ENCODE measurements around the gene MYBL2. TPM values are rescaled to one million over a fixed set of nuclear protein-coding genes. Genes with fewer than 3 reads are reported as not detected.
A peak's percentile ranks its signal among the peaks of the same experiment; 100 is the strongest.

Gene MYBL2
- total and polyA plus RNA-seq, 10 donors, result 8.2 to 60.0 (median 28.4) TPM

DNA sequence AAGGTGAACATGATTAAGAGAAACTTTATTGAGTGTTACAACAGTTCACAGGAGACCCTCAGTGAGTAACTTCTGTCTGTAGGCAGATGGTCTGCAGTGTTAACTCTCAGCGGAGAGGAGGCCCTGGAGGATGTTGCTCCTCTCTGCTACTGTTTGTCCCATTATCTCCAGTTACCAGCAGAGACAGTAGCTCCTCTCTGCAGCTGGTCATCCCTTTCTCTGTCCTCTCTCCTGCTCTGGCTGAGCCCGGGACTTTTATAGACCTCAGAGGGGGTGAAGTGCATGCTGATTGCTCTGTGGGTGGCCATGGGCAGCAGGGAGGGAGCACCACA is 54.1 kb downstream of the MYBL2 start:
- peaks cover 0 to 17% (median 0%) of the 10 kb centered on the region in 6 donors for H3K36me3 ChIP-seq
- no peaks in the 10 kb centered on the region for H3K27me3 ChIP-seq (replicated peaks in 1 of 7)
- no peak for TF ChIP-seq POLR2A (IDR thresholded peaks at IDR 0.05)
- no peak for TF ChIP-seq POLR2AphosphoS5 (IDR thresholded peaks at IDR 0.05)
- TF ChIP-seq, protein P1, sequence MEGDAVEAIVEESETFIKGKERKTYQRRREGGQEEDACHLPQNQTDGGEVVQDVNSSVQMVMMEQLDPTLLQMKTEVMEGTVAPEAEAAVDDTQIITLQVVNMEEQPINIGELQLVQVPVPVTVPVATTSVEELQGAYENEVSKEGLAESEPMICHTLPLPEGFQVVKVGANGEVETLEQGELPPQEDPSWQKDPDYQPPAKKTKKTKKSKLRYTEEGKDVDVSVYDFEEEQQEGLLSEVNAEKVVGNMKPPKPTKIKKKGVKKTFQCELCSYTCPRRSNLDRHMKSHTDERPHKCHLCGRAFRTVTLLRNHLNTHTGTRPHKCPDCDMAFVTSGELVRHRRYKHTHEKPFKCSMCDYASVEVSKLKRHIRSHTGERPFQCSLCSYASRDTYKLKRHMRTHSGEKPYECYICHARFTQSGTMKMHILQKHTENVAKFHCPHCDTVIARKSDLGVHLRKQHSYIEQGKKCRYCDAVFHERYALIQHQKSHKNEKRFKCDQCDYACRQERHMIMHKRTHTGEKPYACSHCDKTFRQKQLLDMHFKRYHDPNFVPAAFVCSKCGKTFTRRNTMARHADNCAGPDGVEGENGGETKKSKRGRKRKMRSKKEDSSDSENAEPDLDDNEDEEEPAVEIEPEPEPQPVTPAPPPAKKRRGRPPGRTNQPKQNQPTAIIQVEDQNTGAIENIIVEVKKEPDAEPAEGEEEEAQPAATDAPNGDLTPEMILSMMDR (IDR thresholded peaks at IDR 0.05 in 8 of 11, conservative IDR thresholded peaks at IDR 0.05 in 3 of 11), result no peak
- H3K4me3 ChIP-seq, result no peak overlapping the region
- no peak for DNase-seq
- no peak overlapping the region for H3K27ac ChIP-seq
- intact Hi-C loops (cut with DNase I; ENCODE audit: low total_unique reads), result no loop called here
- H3K4me1 ChIP-seq, result peaks cover 0 to 13% (median 0%) of the 10 kb centered on the region in 6 donors
- WGBS, 5 donors, result 0 to 25% (median 0%) methylated on average over 2 of the region's 2 CpGs
- no peaks in the 10 kb centered on the region for H3K9me3 ChIP-seq

DNA sequence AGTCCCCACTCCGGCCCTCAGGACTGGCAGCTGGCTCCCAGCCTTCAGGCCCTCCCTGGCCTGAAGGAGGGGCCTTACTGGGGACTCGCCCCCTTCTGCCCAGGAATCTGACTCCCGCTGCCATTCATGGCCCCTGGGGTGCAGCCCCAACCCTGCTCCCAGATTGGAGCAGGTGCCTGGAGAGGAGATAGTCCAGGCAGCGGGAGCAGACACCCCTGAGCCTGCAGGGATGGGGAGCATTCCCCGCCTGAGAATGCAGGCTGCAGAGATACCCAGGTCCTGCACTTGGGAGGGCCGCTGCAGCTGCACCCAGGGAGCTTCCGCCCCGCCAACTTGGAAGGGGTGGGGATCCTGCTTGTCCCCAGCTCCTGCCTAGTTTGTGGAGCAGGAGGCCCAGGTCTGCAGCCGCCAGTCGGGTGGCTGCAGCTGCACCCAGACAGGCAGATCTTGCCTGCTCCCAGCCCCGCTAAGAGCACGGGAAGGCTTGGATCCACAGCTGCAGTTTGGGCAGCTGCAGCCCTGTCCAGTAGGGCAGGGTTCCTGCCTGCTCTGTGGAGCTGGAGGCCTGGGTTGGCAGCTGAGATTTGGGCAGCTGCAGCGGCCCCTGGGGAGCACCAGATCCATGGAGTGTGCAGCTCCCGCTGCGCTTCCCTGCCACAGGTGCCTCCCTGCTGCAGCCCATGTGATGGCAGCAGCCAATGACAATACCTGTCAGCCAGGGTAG is 54.7 kb downstream of the MYBL2 start:
- Histone ChIP-seq H3K4me3 (peak overlapping the region in 1 of 8 donors; percentile 21), H3K27ac (no peak overlapping the region), H3K27me3 (replicated peaks in 1 of 7) (no peaks in the 10 kb centered on the region), H3K4me1 (peaks cover 0 to 13% (median 0%) of the 10 kb centered on the region in 6 donors), H3K36me3 (peaks cover 0 to 12% (median 0%) of the 10 kb centered on the region in 6 donors), H3K9me3 (no peaks in the 10 kb centered on the region)
- WGBS, 5 donors, result 45 to 70% (median 57%) methylated on average over 14 to 15 of the region's 15 CpGs
- intact Hi-C loops (cut with DNase I; ENCODE audit: low total_unique reads), result no loop called here
- DNase-seq, result no peak
- no peak for TF ChIP-seq POLR2A (IDR thresholded peaks at IDR 0.05)
- TF ChIP-seq, protein P1 (IDR thresholded peaks at IDR 0.05 in 8 of 11, conservative IDR thresholded peaks at IDR 0.05 in 3 of 11), result no peak
- no peak for TF ChIP-seq POLR2AphosphoS5 (IDR thresholded peaks at IDR 0.05)

DNA sequence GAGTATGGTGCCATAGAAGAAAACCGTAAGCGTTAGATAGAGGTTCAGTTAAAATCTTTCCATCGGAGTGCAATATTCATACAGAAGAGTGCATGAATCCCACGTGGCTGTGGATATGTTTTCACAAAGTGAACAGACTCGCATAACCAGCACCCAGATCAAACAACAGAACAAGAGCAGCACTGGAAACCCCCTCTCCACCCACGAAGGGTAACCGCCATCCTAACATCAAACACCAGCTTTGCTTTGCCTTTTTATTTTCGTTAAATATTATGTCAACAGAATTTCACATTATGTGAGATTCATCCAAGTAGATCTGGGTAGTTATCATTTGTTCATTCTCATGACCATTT is 55.2 kb downstream of the MYBL2 start:
- Histone ChIP-seq H3K4me1 (peaks cover 0 to 13% (median 0%) of the 10 kb centered on the region in 6 donors), H3K27ac (no peak overlapping the region), H3K27me3 (replicated peaks in 1 of 7) (no peaks in the 10 kb centered on the region), H3K4me3 (peak overlapping the region in 1 of 8 donors; percentile 21), H3K36me3 (peaks cover 0 to 6% (median 0%) of the 10 kb centered on the region in 6 donors), H3K9me3 (no peaks in the 10 kb centered on the region)
- intact Hi-C loops (cut with DNase I; ENCODE audit: low total_unique reads), result no loop called here
- no peak for DNase-seq
- WGBS, 5 donors, result 55 to 70% (median 65%) methylated on average over 8 of the region's 8 CpGs
- TF ChIP-seq POLR2AphosphoS5 (IDR thresholded peaks at IDR 0.05), result no peak
- TF ChIP-seq, protein P1 (IDR thresholded peaks at IDR 0.05 in 8 of 11, conservative IDR thresholded peaks at IDR 0.05 in 3 of 11), result no peak
- TF ChIP-seq POLR2A (IDR thresholded peaks at IDR 0.05), result no peak

DNA sequence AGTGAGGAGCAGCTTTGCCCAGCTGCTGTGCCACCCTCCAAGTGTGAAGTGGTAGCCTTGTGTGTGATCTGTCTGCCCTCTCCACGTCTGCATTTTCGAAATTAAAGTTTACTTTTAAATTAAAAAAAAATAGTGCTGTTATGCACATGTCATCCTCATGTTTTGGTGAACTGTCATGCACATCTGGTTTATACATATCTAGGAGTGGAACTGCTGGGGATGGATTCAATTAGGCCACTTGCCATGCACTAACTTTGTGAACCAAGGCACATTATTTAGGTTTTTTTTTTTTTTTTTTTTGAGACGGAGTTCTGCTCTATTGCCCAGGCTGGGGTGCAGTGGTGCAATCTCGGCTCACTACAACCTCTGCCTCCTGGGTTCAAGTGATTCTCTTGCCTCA is 56.3 kb downstream of the MYBL2 start:
- no peaks in the 10 kb centered on the region for H3K9me3 ChIP-seq
- TF ChIP-seq POLR2A (IDR thresholded peaks at IDR 0.05) (no peak), POLR2AphosphoS5 (IDR thresholded peaks at IDR 0.05) (no peak)
- TF ChIP-seq, protein P1 (IDR thresholded peaks at IDR 0.05 in 8 of 11, conservative IDR thresholded peaks at IDR 0.05 in 3 of 11), result no peak
- peaks cover 0 to 17% (median 0%) of the 10 kb centered on the region in 6 donors for H3K4me1 ChIP-seq
- H3K36me3 ChIP-seq, result no peaks in the 10 kb centered on the region
- no peaks in the 10 kb centered on the region for H3K27me3 ChIP-seq (replicated peaks in 1 of 7)
- intact Hi-C loops (cut with DNase I; ENCODE audit: low total_unique reads), result no loop called here
- 81 to 88% (median 83%) methylated on average over 4 of the region's 4 CpGs for WGBS, 5 donors
- no peak for DNase-seq
- no peak overlapping the region for H3K4me3 ChIP-seq
- no peak overlapping the region for H3K27ac ChIP-seq

All from spleen (tissue), 11 donors.